Osteoblast (primary cell): ENCODE data around the gene LIN28B. TPM values are rescaled to one million over a fixed set of nuclear protein-coding genes. Genes with fewer than 3 reads are reported as not detected.
"Not testable (repeated sequence)": the region's sequence is repeated elsewhere in the genome, so short reads cannot be mapped to it uniquely, and the experiment has no call there.

Experiments used
- DNase-seq: peaks from one replicate; pipeline ENCODE4 v3.0.0; 2011; ENCODE audit warnings: low spot score, mixed read lengths; ENCODE audit not compliant: insufficient read length; ENCODE audit errors: missing footprints
- H2AFZ ChIP-seq: 2 replicates; pipeline ENCODE4 v1.6.0; 2011; ENCODE audit warnings: mild to moderate bottlenecking, low read length
- H3K27ac ChIP-seq: 2 replicates; pipeline ENCODE4 v1.5.1; 2011; ENCODE audit warnings: mild to moderate bottlenecking, low read depth, low read length, moderate library complexity
- H3K27me3 ChIP-seq: 2 replicates; pipeline ENCODE4 v1.6.0; 2012; ENCODE audit warnings: mild to moderate bottlenecking, control low read depth, inconsistent platforms, low read length, moderate library complexity; ENCODE audit not compliant: insufficient read depth
- H3K36me3 ChIP-seq: 2 replicates; pipeline ENCODE4 v1.5.1; 2011; ENCODE audit warnings: mild to moderate bottlenecking, low read length, control low read depth, moderate library complexity; ENCODE audit not compliant: insufficient read depth
- H3K4me1 ChIP-seq: 2 replicates; pipeline ENCODE4 v1.5.1; 2011; ENCODE audit warnings: mild to moderate bottlenecking, low read length, control low read depth, moderate library complexity; ENCODE audit not compliant: insufficient read depth
- H3K4me2 ChIP-seq: 2 replicates; pipeline ENCODE4 v1.6.0; 2011; ENCODE audit warnings: mild to moderate bottlenecking, low read length; ENCODE audit not compliant: insufficient read depth
- H3K4me3 ChIP-seq: fragments of 200-600 bp; sonication (generic); 3 replicates; pipeline ENCODE4 v1.5.1; 2012; ENCODE audit warnings: mild to moderate bottlenecking, low read length, inconsistent platforms; ENCODE audit not compliant: insufficient read depth
- H3K79me2 ChIP-seq: 2 replicates; pipeline ENCODE4 v1.6.0; 2012; ENCODE audit warnings: mild to moderate bottlenecking, low read length, control low read depth, inconsistent platforms; ENCODE audit not compliant: insufficient read depth
- H3K9me3 ChIP-seq: 2 replicates; pipeline ENCODE4 v1.5.1; 2011; ENCODE audit warnings: low read depth, low read length, control low read depth
- H4K20me1 ChIP-seq: 2 replicates; pipeline ENCODE4 v1.6.0; 2012; ENCODE audit warnings: mild to moderate bottlenecking, low read length, control low read depth; ENCODE audit not compliant: insufficient read depth
- CTCF ChIP-seq: IDR thresholded peaks from 2 replicates; pipeline ENCODE4 v1.5.1; 2011; ENCODE audit warnings: mild to moderate bottlenecking, low read depth, low read length, moderate library complexity; ENCODE audit errors: extremely low read depth
- total RNA-seq: library from RNA; depleted of rRNA; stranded (reverse); fragments of >200 nt; gene quantifications from 2 replicates; pipeline ENCODE4 v1.2.3, GENCODE V29; 2012

LIN28B gene
- total RNA-seq, 1 donor, result not detected

DNA sequence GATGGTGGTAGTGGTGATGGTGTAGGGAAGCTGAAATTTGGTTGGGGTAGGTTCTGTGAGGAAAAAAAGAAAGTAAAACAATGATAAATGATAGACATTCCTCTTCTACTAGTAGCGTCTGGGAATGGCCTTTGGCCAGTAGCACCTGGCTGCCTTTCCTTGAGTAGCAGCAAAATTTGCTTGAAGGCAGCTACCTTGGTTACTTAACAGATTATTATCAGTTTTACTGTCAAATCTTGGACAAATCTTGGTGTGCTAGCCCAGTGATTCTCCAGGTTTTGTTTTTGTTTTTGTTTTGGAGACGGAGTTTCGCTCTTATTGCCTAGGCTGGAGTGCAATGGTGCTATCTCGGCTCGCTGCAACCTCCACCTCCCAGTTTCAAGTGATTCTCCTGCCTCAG lies 26.4 kb downstream of the LIN28B start:
- no peak for TF ChIP-seq CTCF
- Histone ChIP-seq H3K9me3 (no peaks in the 10 kb centered on the region), H3K27ac (no peak overlapping the region), H2AFZ (no peak overlapping the region), H3K4me3 (no peak overlapping the region), H3K4me2 (no peak overlapping the region), H3K79me2 (no peaks in the 10 kb centered on the region), H4K20me1 (no peaks in the 10 kb centered on the region), H3K36me3 (no peaks in the 10 kb centered on the region), H3K27me3 (no peaks in the 10 kb centered on the region), H3K4me1 (no peaks in the 10 kb centered on the region)
- no peak for DNase-seq

GRCh38 chr6:104983776-104984175 lies 26.9 kb downstream of the LIN28B start:
- H3K79me2 ChIP-seq, result no peaks in the 10 kb centered on the region
- H3K36me3 ChIP-seq, result no peaks in the 10 kb centered on the region
- H3K4me2 ChIP-seq, result no peak overlapping the region
- H3K27me3 ChIP-seq, result no peaks in the 10 kb centered on the region
- no peak overlapping the region for H3K27ac ChIP-seq
- no peaks in the 10 kb centered on the region for H3K9me3 ChIP-seq
- no peaks in the 10 kb centered on the region for H4K20me1 ChIP-seq
- no peaks in the 10 kb centered on the region for H3K4me1 ChIP-seq
- H2AFZ ChIP-seq, result no peak overlapping the region
- no peak overlapping the region for H3K4me3 ChIP-seq
- TF ChIP-seq CTCF, result no peak
- DNase-seq, result no peak

DNA sequence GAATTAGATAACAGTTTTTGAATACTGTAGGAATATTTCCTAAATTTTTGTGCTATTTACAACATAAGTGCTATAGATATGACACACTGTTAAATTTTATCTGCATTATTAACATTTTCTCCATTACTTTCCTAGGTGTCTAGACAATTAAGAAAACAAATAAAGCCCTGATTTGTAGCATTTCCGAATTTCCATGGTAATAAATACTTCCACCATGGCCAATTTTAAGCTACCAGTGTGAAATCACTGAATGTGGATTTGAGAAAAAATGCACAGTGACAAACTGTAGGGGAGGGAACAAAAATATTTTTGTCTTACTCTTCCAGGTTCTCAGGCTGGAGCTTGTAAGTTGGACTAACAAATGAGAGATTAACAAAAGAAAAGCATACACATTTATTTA lies 27.9 kb downstream of the LIN28B start:
- H3K36me3 ChIP-seq, result no peaks in the 10 kb centered on the region
- H2AFZ ChIP-seq, result no peak overlapping the region
- no peak for DNase-seq
- no peaks in the 10 kb centered on the region for H3K9me3 ChIP-seq
- H3K4me2 ChIP-seq, result no peak overlapping the region
- H4K20me1 ChIP-seq, result no peaks in the 10 kb centered on the region
- no peak overlapping the region for H3K27ac ChIP-seq
- no peaks in the 10 kb centered on the region for H3K4me1 ChIP-seq
- no peak for TF ChIP-seq CTCF
- H3K27me3 ChIP-seq, result no peaks in the 10 kb centered on the region
- no peaks in the 10 kb centered on the region for H3K79me2 ChIP-seq
- H3K4me3 ChIP-seq, result no peak overlapping the region

- not testable (repeated sequence) for H3K27ac ChIP-seq, H2AFZ ChIP-seq, H3K4me3 ChIP-seq, H3K27me3 ChIP-seq, H3K9me3 ChIP-seq, H4K20me1 ChIP-seq, H3K4me2 ChIP-seq, H3K79me2 ChIP-seq, H3K36me3 ChIP-seq, DNase-seq, H3K4me1 ChIP-seq
Observed at GRCh38 chr6:104985875-104986274, 29.0 kb downstream of the LIN28B start.

- no peaks in the 10 kb centered on the region for H4K20me1 ChIP-seq
- TF ChIP-seq CTCF, result no peak
- no peaks in the 10 kb centered on the region for H3K79me2 ChIP-seq
- no peaks in the 10 kb centered on the region for H3K9me3 ChIP-seq
- H3K36me3 ChIP-seq, result no peaks in the 10 kb centered on the region
- no peaks in the 10 kb centered on the region for H3K4me1 ChIP-seq
- H3K27me3 ChIP-seq, result no peaks in the 10 kb centered on the region
- no peak overlapping the region for H3K4me2 ChIP-seq
- H3K27ac ChIP-seq, result no peak overlapping the region
- H2AFZ ChIP-seq, result no peak overlapping the region
- no peak overlapping the region for H3K4me3 ChIP-seq
- no peak for DNase-seq
Observed at GRCh38 chr6:104986625-104987024, 29.7 kb downstream of the LIN28B start.
